Prostate gland (tissue), 2 donors: ENCODE results near the gene ANTXR1. TPM values are rescaled to one million over a fixed set of nuclear protein-coding genes. Genes with fewer than 3 reads are reported as not detected.

Source experiments
- DNase-seq: peaks from one replicate; pipeline ENCODE4 v3.0.0-alpha.2; 2019; ENCODE audit warnings: low spot score
- H3K27ac ChIP-seq, 2 donors: fragments of 200-600 bp; sonication (generic); 2 replicates each; pipeline ENCODE4 v1.5.1; 2017 to 2019
- H3K27me3 ChIP-seq: fragments of 200-600 bp; sonication (generic); replicated peaks from 2 replicates; pipeline ENCODE4 v1.5.1; 2019; ENCODE audit not compliant: insufficient read depth
- H3K36me3 ChIP-seq, 2 donors: fragments of 200-600 bp; sonication (generic); 1 replicate in 1 of 2; 2 replicates in 1 of 2; pipeline versions ENCODE4 v1.5.1 to v1.8.1; 2017 to 2019
- H3K4me1 ChIP-seq: fragments of 200-600 bp; sonication (generic); replicated peaks from 2 replicates; pipeline ENCODE4 v1.5.1; 2019
- H3K4me3 ChIP-seq, 2 donors: fragments of 200-600 bp; sonication (generic); 2 replicates each; pipeline ENCODE4 v1.5.1; 2017 to 2019
- H3K9me3 ChIP-seq: fragments of 200-600 bp; sonication (generic); 2 replicates; pipeline ENCODE4 v1.5.1; 2017
- POLR2A ChIP-seq: fragments of 450-650 bp; IDR thresholded peaks from one replicate; pipeline ENCODE4 v1.6.1; 2016; ENCODE audit warnings: antibody characterized with exemption, mild to moderate bottlenecking
- POLR2AphosphoS5 ChIP-seq: sonication (generic); formaldehyde crosslinking; IDR thresholded peaks from one replicate; pipeline ENCODE4 v1.6.1; 2017; ENCODE audit warnings: antibody characterized with exemption
- WGBS: methylation state at CpG from one replicate; pipeline ENCODE4 v1.1.5; 2018; 5-methylcytosine and 5-hydroxymethylcytosine counted together
- intact Hi-C: fragments of 100-400 bp; cut with DNase I; formaldehyde crosslinking; loops from one replicate; pipeline ENCODE4 v1.14.2; 2022
- total RNA-seq, 2 donors: library from RNA; depleted of rRNA; stranded (reverse); fragments of >200 nt; gene quantifications; one replicate each; pipeline ENCODE4 v1.1.0, GENCODE V29; 2016
- TF ChIP-seq, protein P1 (sequence below), 4 experiments: fragments of 200-600 bp in 2 of 4; fragments of 450-650 bp in 2 of 4; sonication (generic) in 2 of 4; IDR thresholded peaks; 1 replicate in 3 of 4; 2 replicates in 1 of 4; pipeline ENCODE4 v1.5.1; 2016 to 2019; ENCODE audit warnings: antibody characterized with exemption in 4 of 4, mild to moderate bottlenecking in 2 of 4, moderate library complexity in 2 of 4

The ANTXR1 gene
- total RNA-seq, 2 donors from 2014 or later, result 25.8 to 48.7 TPM

DNA sequence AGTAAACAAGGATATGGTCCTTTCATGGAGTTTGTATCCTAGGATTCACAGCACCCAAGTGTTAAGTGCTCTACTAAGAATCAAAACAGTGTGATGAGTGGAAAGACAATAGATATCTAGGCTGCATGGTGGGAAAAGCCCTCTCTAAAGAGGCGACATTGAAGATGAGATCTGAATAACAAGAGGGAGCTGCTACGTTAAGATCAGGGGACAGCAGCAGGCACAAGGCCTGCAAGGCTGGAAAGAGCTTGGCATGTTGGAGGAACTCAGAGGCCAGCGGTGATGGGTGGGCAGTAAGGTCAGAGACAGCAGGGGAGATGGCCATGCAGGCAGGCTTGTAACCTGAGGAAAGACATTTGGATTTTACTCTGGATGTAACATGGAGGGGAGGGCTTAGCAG is 196.5 kb downstream of the ANTXR1 start:
- WGBS, result 76% methylated on average over 3 of the region's 3 CpGs
- no peak overlapping the region for H3K4me3 ChIP-seq
- no peak for TF ChIP-seq POLR2AphosphoS5
- TF ChIP-seq POLR2A, result no peak
- TF ChIP-seq, protein P1, sequence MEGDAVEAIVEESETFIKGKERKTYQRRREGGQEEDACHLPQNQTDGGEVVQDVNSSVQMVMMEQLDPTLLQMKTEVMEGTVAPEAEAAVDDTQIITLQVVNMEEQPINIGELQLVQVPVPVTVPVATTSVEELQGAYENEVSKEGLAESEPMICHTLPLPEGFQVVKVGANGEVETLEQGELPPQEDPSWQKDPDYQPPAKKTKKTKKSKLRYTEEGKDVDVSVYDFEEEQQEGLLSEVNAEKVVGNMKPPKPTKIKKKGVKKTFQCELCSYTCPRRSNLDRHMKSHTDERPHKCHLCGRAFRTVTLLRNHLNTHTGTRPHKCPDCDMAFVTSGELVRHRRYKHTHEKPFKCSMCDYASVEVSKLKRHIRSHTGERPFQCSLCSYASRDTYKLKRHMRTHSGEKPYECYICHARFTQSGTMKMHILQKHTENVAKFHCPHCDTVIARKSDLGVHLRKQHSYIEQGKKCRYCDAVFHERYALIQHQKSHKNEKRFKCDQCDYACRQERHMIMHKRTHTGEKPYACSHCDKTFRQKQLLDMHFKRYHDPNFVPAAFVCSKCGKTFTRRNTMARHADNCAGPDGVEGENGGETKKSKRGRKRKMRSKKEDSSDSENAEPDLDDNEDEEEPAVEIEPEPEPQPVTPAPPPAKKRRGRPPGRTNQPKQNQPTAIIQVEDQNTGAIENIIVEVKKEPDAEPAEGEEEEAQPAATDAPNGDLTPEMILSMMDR (IDR thresholded peaks at IDR 0.05), result no peak
- no peak for DNase-seq
- intact Hi-C loops, result no loop called here
- no peaks in the 10 kb centered on the region for H3K36me3 ChIP-seq
- H3K27me3 ChIP-seq, result no peaks in the 10 kb centered on the region
- no peaks in the 10 kb centered on the region for H3K9me3 ChIP-seq
- no peak overlapping the region for H3K27ac ChIP-seq
- H3K4me1 ChIP-seq, result no peaks in the 10 kb centered on the region

DNA sequence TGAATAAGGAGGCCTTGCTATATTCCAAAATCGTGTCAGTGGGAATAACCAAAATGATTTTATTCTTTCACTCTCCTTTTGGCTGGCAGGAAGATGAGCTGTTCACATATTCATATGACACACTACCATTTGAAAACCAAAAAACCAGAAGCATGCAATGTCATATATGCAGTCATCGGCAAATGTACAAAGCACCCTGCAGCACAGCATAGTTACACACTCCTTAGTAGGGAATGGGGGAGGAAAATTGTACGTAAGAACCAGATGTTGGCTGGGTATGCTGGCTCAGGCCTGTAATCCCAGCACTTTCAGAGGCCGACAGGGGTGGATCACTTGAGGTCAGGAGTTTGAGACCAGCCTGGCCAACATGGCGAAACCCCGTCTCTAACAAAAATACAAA is 197.4 kb downstream of the ANTXR1 start:
- H3K36me3 ChIP-seq, result no peaks in the 10 kb centered on the region
- no peak overlapping the region for H3K27ac ChIP-seq
- H3K27me3 ChIP-seq, result no peaks in the 10 kb centered on the region
- WGBS, result 90% methylated on average over 6 of the region's 6 CpGs
- H3K4me3 ChIP-seq, result no peak overlapping the region
- TF ChIP-seq POLR2A, result no peak
- TF ChIP-seq POLR2AphosphoS5, result no peak
- TF ChIP-seq, protein P1 (IDR thresholded peaks at IDR 0.05), result no peak
- H3K4me1 ChIP-seq, result no peaks in the 10 kb centered on the region
- intact Hi-C loops, result no loop called here
- H3K9me3 ChIP-seq, result no peaks in the 10 kb centered on the region
- DNase-seq, result no peak

DNA sequence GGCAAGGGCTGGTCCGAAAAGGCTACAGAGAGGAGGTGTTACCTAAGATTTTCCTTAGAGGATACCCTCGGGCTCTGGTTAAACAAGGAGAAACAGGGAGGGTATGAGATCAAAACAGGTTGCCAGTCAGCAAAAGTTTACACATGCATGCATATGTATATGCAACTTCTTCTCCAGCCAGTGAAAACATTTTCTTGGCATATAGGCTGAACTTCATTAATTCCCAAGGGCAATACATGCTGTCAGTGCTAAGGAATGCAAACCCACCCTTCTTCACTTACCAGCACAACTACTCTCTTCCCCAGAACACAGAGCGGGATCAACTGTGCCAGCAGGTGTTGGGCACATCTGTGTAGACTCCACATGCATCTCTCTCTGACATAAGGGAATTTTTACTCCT is 198.1 kb downstream of the ANTXR1 start:
- H3K4me1 ChIP-seq, result no peaks in the 10 kb centered on the region
- H3K27me3 ChIP-seq, result no peaks in the 10 kb centered on the region
- TF ChIP-seq POLR2A (no peak), POLR2AphosphoS5 (no peak)
- TF ChIP-seq, protein P1 (IDR thresholded peaks at IDR 0.05), result no peak
- H3K9me3 ChIP-seq, result no peaks in the 10 kb centered on the region
- no peak overlapping the region for H3K27ac ChIP-seq
- WGBS, result 89% methylated on average over 3 of the region's 3 CpGs
- no peak for DNase-seq
- H3K4me3 ChIP-seq, result no peak overlapping the region
- no peaks in the 10 kb centered on the region for H3K36me3 ChIP-seq
- intact Hi-C loops, result no loop called here

DNA sequence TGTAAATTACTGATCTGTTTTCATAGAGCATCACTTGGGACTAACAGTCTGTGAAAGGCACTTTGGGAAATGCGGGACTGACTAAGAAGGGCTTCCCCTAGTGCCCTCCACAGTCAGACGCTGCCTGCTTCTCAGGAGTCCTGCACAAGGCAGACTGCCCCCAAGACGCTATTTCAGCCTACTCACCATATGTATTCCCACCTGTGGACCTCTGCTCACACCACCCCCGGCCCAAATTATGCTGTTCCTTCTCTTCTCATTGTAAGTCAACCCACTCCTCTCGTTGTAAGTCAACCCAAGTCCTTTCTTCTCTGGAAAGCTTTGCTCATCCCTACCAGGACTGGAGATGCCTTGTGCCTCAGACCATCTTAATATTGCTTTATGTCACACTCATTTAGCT is 198.7 kb downstream of the ANTXR1 start:
- Histone ChIP-seq H3K36me3 (no peaks in the 10 kb centered on the region), H3K4me3 (no peak overlapping the region), H3K27me3 (no peaks in the 10 kb centered on the region), H3K27ac (no peak overlapping the region), H3K9me3 (no peaks in the 10 kb centered on the region), H3K4me1 (no peaks in the 10 kb centered on the region)
- no peak for DNase-seq
- WGBS, result 94% methylated on average over 5 of the region's 5 CpGs
- intact Hi-C loops, result no loop called here
- TF ChIP-seq, protein P1 (IDR thresholded peaks at IDR 0.05), result no peak
- no peak for TF ChIP-seq POLR2AphosphoS5
- TF ChIP-seq POLR2A, result no peak

DNA sequence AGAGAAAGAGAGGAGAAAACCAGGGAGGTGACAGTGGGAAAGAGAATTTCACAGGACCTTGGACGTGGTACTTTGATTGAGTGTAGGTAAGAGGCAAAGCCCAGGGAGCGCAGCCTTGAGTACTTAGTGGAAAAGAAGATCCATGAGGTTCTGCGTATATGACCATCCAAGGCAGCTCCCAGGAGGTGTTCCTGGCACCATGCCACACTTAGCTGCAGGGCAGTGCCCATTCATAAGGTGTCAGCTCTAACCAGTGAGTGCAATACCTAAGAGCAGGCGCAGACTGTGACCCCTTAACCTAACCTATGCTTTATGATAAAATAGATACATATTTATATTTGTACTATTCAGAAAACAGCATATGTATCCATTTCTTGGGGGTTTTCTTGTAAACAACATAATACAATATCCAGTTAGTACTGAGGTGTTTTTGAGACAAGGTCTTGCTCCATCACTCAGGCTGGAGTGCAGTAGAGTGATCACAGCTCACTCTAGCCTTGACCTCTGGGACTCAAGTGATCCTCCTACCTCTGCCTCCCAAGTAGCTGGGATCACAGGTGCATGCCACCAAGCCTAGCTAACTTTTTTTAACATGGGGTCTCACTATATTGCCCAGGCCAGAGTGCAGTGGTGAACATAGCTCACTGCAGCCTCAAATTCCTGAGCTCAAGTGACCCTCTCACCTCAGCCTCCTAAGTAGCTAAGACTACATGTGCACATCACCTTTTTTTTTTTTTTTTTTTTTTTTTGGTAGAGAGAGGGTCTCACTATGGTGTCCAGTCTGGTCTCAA is 199.5 kb downstream of the ANTXR1 start:
- Histone ChIP-seq H3K27me3 (no peaks in the 10 kb centered on the region), H3K36me3 (no peaks in the 10 kb centered on the region), H3K27ac (no peak overlapping the region), H3K4me3 (no peak overlapping the region), H3K4me1 (no peaks in the 10 kb centered on the region), H3K9me3 (no peaks in the 10 kb centered on the region)
- intact Hi-C loops, result no loop called here
- 89% methylated on average over 4 of the region's 4 CpGs for WGBS
- no peak for DNase-seq
- TF ChIP-seq POLR2A (no peak), POLR2AphosphoS5 (no peak)
- TF ChIP-seq, protein P1 (IDR thresholded peaks at IDR 0.05), result no peak
